Activated T-helper 1 cell treated with anti-CD3 and anti-CD28 coated beads, Interleukin-12 subunit alpha, Interleukin-12 subunit beta, Interleukin-2, Interleukin-4 antibody, amounts not matched to agents 30 ng/mL and 10 ng/mL and 1 ng/mL, durations not matched to agents 14 hours and 24 hours and 36 hours (primary cell): Measurements from ENCODE around the gene ORC5. TPM values are rescaled to one million over a fixed set of nuclear protein-coding genes. Genes with fewer than 3 reads are reported as not detected.
"Not testable (repeated sequence)": the region's sequence is repeated elsewhere in the genome, so short reads cannot be mapped to it uniquely, and the experiment has no call there.

Experiments
- DNase-seq: peaks from one replicate; pipeline ENCODE4 v3.0.0; 2021; ENCODE audit warnings: low spot score
- H3K27ac Mint-ChIP-seq: one replicate; pipeline ENCODE4 v1.8.0; 2021; ENCODE audit warnings: mild to moderate bottlenecking, mixed read lengths
- H3K27me3 Mint-ChIP-seq: one replicate; pipeline ENCODE4 v1.8.0; 2022; ENCODE audit warnings: mild to moderate bottlenecking, moderate library complexity, mixed read lengths; ENCODE audit not compliant: insufficient read depth
- H3K36me3 Mint-ChIP-seq: one replicate; pipeline ENCODE4 v1.8.0; 2021; ENCODE audit warnings: low read depth, mixed read lengths
- H3K4me1 Mint-ChIP-seq: one replicate; pipeline ENCODE4 v1.8.0; 2021; ENCODE audit warnings: low read depth, mixed read lengths
- H3K4me3 Mint-ChIP-seq: one replicate; pipeline ENCODE4 v1.8.0; 2021; ENCODE audit warnings: mild to moderate bottlenecking, moderate library complexity, mixed read lengths
- H3K9me3 Mint-ChIP-seq: one replicate; pipeline ENCODE4 v1.8.0; 2021; ENCODE audit warnings: mixed read lengths
- intact Hi-C: fragments of 100-400 bp; cut with micrococcal nuclease; formaldehyde crosslinking; loops from one replicate; pipeline ENCODE4 v1.15.1; 2024
- total RNA-seq: library from RNA; stranded (reverse); gene quantifications from 2 replicates; pipeline ENCODE4 v1.2.3, GENCODE V29; 2022

The ORC5 gene
- total RNA-seq, 1 donor from 2014 or later, result 32.5 TPM

GRCh38 chr7:104228442-104228841 is 20.6 kb upstream of the ORC5 start:
- Mint-ChIP-seq H3K27ac (no peak overlapping the region), H3K4me1 (peaks cover 5% of the 10 kb centered on the region), H3K36me3 (no peaks in the 10 kb centered on the region), H3K9me3 (no peaks in the 10 kb centered on the region), H3K27me3 (peaks cover 25% of the 10 kb centered on the region), H3K4me3 (no peak overlapping the region)
- intact Hi-C loops, result no loop called here
- no peak for DNase-seq

- peaks cover 16% of the 10 kb centered on the region for H3K27me3 Mint-ChIP-seq
- no peaks in the 10 kb centered on the region for H3K36me3 Mint-ChIP-seq
- no peak for DNase-seq
- intact Hi-C loops, result no loop called here
- peaks cover 5% of the 10 kb centered on the region for H3K9me3 Mint-ChIP-seq
- no peak overlapping the region for H3K27ac Mint-ChIP-seq
- H3K4me1 Mint-ChIP-seq, result no peaks in the 10 kb centered on the region
- no peak overlapping the region for H3K4me3 Mint-ChIP-seq
Measured at GRCh38 chr7:104225451-104225850, 17.6 kb upstream of the ORC5 start.

- intact Hi-C loops, result no loop called here
- no peaks in the 10 kb centered on the region for H3K36me3 Mint-ChIP-seq
- no peak overlapping the region for H3K27ac Mint-ChIP-seq
- peaks cover 4% of the 10 kb centered on the region for H3K9me3 Mint-ChIP-seq
- no peak overlapping the region for H3K4me3 Mint-ChIP-seq
- H3K4me1 Mint-ChIP-seq, result no peaks in the 10 kb centered on the region
- no peak for DNase-seq
- H3K27me3 Mint-ChIP-seq, result peaks cover 3% of the 10 kb centered on the region
Measured at GRCh38 chr7:104217620-104218019, 9.8 kb upstream of the ORC5 start.

- Mint-ChIP-seq H3K36me3 (no peaks in the 10 kb centered on the region), H3K27ac (no peak overlapping the region)
- intact Hi-C loops, result loop anchor here (5.0 to 10.0 kb wide), 6 partner anchors 803 to 1326 kb away; partner anchors contain the start of genes ARMC10, KMT2E, PMPCB and PSMC2
Measured at GRCh38 chr7:104209063-104209462, 1.2 kb upstream of the ORC5 start.

GRCh38 chr7:104208421-104208780 is 588 bp upstream of the ORC5 start:
- Mint-ChIP-seq H3K36me3 (peaks cover 5% of the 10 kb centered on the region), H3K4me1 (peaks cover 43% of the 10 kb centered on the region), H3K27ac (peak overlapping the region; percentile 92), H3K9me3 (no peaks in the 10 kb centered on the region), H3K27me3 (peaks cover 8% of the 10 kb centered on the region), H3K4me3 (peak overlapping the region; percentile 94)
- intact Hi-C loops, result loop anchor here (1.0 to 10.0 kb wide), 8 partner anchors 12 to 1326 kb away; partner anchors contain the start of genes ARMC10, KMT2E, PMPCB and PSMC2
- no peak for DNase-seq

More at GRCh38 chr7:104209063-104209462, 1.2 kb upstream of the ORC5 start:
- DNase-seq, result no peak
- no peaks in the 10 kb centered on the region for H3K9me3 Mint-ChIP-seq
- peaks cover 37% of the 10 kb centered on the region for H3K4me1 Mint-ChIP-seq
- peaks cover 8% of the 10 kb centered on the region for H3K27me3 Mint-ChIP-seq
- H3K4me3 Mint-ChIP-seq, result peak overlapping the region; percentile 94

- intact Hi-C loops, result loop anchor here (5.0 to 10.0 kb wide), 6 partner anchors 805 to 1327 kb away; partner anchors contain the start of genes ARMC10, KMT2E, PMPCB and PSMC2
- Mint-ChIP-seq H3K4me3 (peak overlapping the region; percentile 94), H3K27ac (peak overlapping the region; percentile 92), H3K4me1 (peaks cover 48% of the 10 kb centered on the region), H3K9me3 (no peaks in the 10 kb centered on the region), H3K36me3 (peaks cover 12% of the 10 kb centered on the region), H3K27me3 (peaks cover 5% of the 10 kb centered on the region)
- no peak for DNase-seq
Measured at GRCh38 chr7:104207348-104207730, 474 bp downstream of the ORC5 start.

- H3K27me3 Mint-ChIP-seq, result peaks cover 4% of the 10 kb centered on the region
- no peak for DNase-seq
- peaks cover 17% of the 10 kb centered on the region for H3K36me3 Mint-ChIP-seq
- H3K4me1 Mint-ChIP-seq, result peaks cover 48% of the 10 kb centered on the region
- intact Hi-C loops, result loop anchor here (5.0 to 10.0 kb wide), 6 partner anchors 805 to 1328 kb away; partner anchors contain the start of genes ARMC10, KMT2E, PMPCB and PSMC2
- H3K9me3 Mint-ChIP-seq, result no peaks in the 10 kb centered on the region
- peak overlapping the region; percentile 94 for H3K4me3 Mint-ChIP-seq
- peak overlapping the region; percentile 92 for H3K27ac Mint-ChIP-seq
Measured at GRCh38 chr7:104206841-104207240, 972 bp downstream of the ORC5 start.

- peaks cover 71% of the 10 kb centered on the region for H3K36me3 Mint-ChIP-seq
- H3K9me3 Mint-ChIP-seq, result peaks cover 21% of the 10 kb centered on the region
- peaks cover 17% of the 10 kb centered on the region for H3K4me1 Mint-ChIP-seq
- no peak overlapping the region for H3K27ac Mint-ChIP-seq
- no peak for DNase-seq
- H3K4me3 Mint-ChIP-seq, result no peak overlapping the region
- no peaks in the 10 kb centered on the region for H3K27me3 Mint-ChIP-seq
- intact Hi-C loops, result no loop called here
Measured at GRCh38 chr7:104198673-104199278, 9.0 kb downstream of the ORC5 start.

GRCh38 chr7:104196161-104196560 is 11.7 kb downstream of the ORC5 start:
- H3K27me3 Mint-ChIP-seq, result no peaks in the 10 kb centered on the region
- peaks cover 7% of the 10 kb centered on the region for H3K4me1 Mint-ChIP-seq
- intact Hi-C loops, result loop anchor here (1.0 kb wide), 1 partner anchor 12 kb away; the partner anchor contains the start of gene ORC5
- H3K4me3 Mint-ChIP-seq, result no peak overlapping the region
- H3K27ac Mint-ChIP-seq, result no peak overlapping the region
- DNase-seq, result no peak
- H3K36me3 Mint-ChIP-seq, result peaks cover 75% of the 10 kb centered on the region
- peaks cover 32% of the 10 kb centered on the region for H3K9me3 Mint-ChIP-seq

GRCh38 chr7:104192434-104192833 is 15.4 kb downstream of the ORC5 start:
- Mint-ChIP-seq H3K27ac (no peak overlapping the region), H3K27me3 (no peaks in the 10 kb centered on the region), H3K4me3 (no peak overlapping the region), H3K9me3 (peaks cover 26% of the 10 kb centered on the region), H3K4me1 (peaks cover 7% of the 10 kb centered on the region), H3K36me3 (peaks cover 68% of the 10 kb centered on the region)
- DNase-seq, result no peak
- intact Hi-C loops, result no loop called here

- Mint-ChIP-seq H3K27me3 (no peaks in the 10 kb centered on the region), H3K36me3 (peaks cover 49% of the 10 kb centered on the region)
- intact Hi-C loops, result no loop called here
Measured at GRCh38 chr7:104185346-104185745, 22.5 kb downstream of the ORC5 start.

GRCh38 chr7:104179178-104179577 is 28.6 kb downstream of the ORC5 start:
- peaks cover 47% of the 10 kb centered on the region for H3K36me3 Mint-ChIP-seq
- H3K9me3 Mint-ChIP-seq, result peaks cover 13% of the 10 kb centered on the region
- H3K4me1 Mint-ChIP-seq, result no peaks in the 10 kb centered on the region
- no peak for DNase-seq
- H3K4me3 Mint-ChIP-seq, result no peak overlapping the region
- intact Hi-C loops, result no loop called here
- no peak overlapping the region for H3K27ac Mint-ChIP-seq
- no peaks in the 10 kb centered on the region for H3K27me3 Mint-ChIP-seq

More at GRCh38 chr7:104185346-104185745, 22.5 kb downstream of the ORC5 start:
- DNase-seq, result no peak
- Mint-ChIP-seq H3K27ac (no peak overlapping the region), H3K4me3 (no peak overlapping the region), H3K4me1 (no peaks in the 10 kb centered on the region), H3K9me3 (peaks cover 15% of the 10 kb centered on the region)

- H3K27me3 Mint-ChIP-seq, H3K4me1 Mint-ChIP-seq, H3K4me3 Mint-ChIP-seq, H3K27ac Mint-ChIP-seq, DNase-seq, intact Hi-C loops: not testable (repeated sequence)
- H3K9me3 Mint-ChIP-seq, result peaks cover 13% of the 10 kb centered on the region
- H3K36me3 Mint-ChIP-seq, result peaks cover 42% of the 10 kb centered on the region
Measured at GRCh38 chr7:104177565-104178083, 30.2 kb downstream of the ORC5 start.
